HEK293 (cell line): ENCODE data around the gene WDR4.

Experiments used
- CTCF ChIA-PET: fragments of 350-600 bp; formaldehyde crosslinking; extraction: SDS; loops from one replicate; lab custom pipeline; 2021; ENCODE audit warnings: antibody characterized with exemption; lab: Yijun Ruan, JAX
- POLR2A ChIA-PET: fragments of 300-600 bp; formaldehyde crosslinking; extraction: SDS; loops from one replicate; lab custom pipeline; 2020; ENCODE audit warnings: antibody characterized with exemption, inconsistent platforms; lab: Yijun Ruan, JAX
- H3K27ac ChIP-seq: fragments of 200-500 bp; sonication (Bioruptor generic); 2 replicates; pipeline ENCODE4 v1.5.1; 2014; ENCODE audit warnings: low read depth, low read length, control low read depth, inconsistent platforms; ENCODE audit errors: extremely low read depth
- H3K36me3 ChIP-seq, 2 experiments: fragments of 200-500 bp in 1 of 2; sonication (Bioruptor generic) in 1 of 2; 1 replicate in 1 of 2; 2 replicates in 1 of 2; pipeline ENCODE4 v1.5.1; 2014 to 2017; ENCODE audit warnings: inconsistent platforms in 2 of 2, low read length in 2 of 2; ENCODE audit not compliant: control insufficient read depth in 2 of 2, insufficient read depth in 1 of 2
- H3K4me1 ChIP-seq: fragments of 200-500 bp; sonication (Bioruptor generic); 2 replicates; pipeline ENCODE4 v1.5.1; 2014; ENCODE audit warnings: mild to moderate bottlenecking, low read length, inconsistent platforms; ENCODE audit not compliant: control insufficient read depth, insufficient read depth
- H3K4me3 ChIP-seq: 2 replicates; pipeline ENCODE4 v1.5.1; 2011; ENCODE audit warnings: low read depth, mild to moderate bottlenecking, control low read depth, low read length, moderate library complexity
- H3K9me3 ChIP-seq: fragments of 200-500 bp; sonication (Bioruptor generic); 2 replicates; pipeline ENCODE4 v1.5.1; 2014; ENCODE audit warnings: low read depth, low read length, inconsistent platforms; ENCODE audit not compliant: control insufficient read depth, insufficient read depth
- PRDM10 ChIP-seq: fragments of 450-650 bp; formaldehyde crosslinking; IDR thresholded peaks from 2 replicates; pipeline ENCODE4 v1.5.1; 2016; ENCODE audit warnings: missing biosample characterization, missing genetic modification characterization
- PRDM2 ChIP-seq: fragments of 450-650 bp; formaldehyde crosslinking; IDR thresholded peaks from 2 replicates; pipeline ENCODE4 v1.5.1; 2016; ENCODE audit warnings: missing biosample characterization, missing genetic modification characterization, borderline replicate concordance
- ZBTB11 ChIP-seq: fragments of 450-650 bp; formaldehyde crosslinking; conservative IDR thresholded peaks from 2 replicates; pipeline ENCODE4 v1.5.1; 2016; ENCODE audit warnings: low read depth, missing biosample characterization, missing genetic modification characterization
- ZIC2 ChIP-seq: fragments of 450-650 bp; formaldehyde crosslinking; IDR thresholded peaks from 2 replicates; pipeline ENCODE4 v1.5.1; 2016; ENCODE audit warnings: missing biosample characterization, missing genetic modification characterization
- ZNF341 ChIP-seq: fragments of 450-650 bp; formaldehyde crosslinking; IDR thresholded peaks from 2 replicates; pipeline ENCODE4; 2016; ENCODE audit warnings: low read depth, missing biosample characterization, missing genetic modification characterization
- ZNF561 ChIP-seq: fragments of 450-650 bp; IDR thresholded peaks from 2 replicates; pipeline ENCODE4 v1.5.1; 2018; ENCODE audit warnings: missing biosample characterization, missing genetic modification characterization, borderline replicate concordance
- ZNF677 ChIP-seq: fragments of 450-650 bp; IDR thresholded peaks from 2 replicates; pipeline ENCODE4 v1.5.0; 2018; ENCODE audit warnings: missing biosample characterization, mild to moderate bottlenecking, missing genetic modification characterization, moderate library complexity

Gene WDR4

GRCh38 chr21:42900446-42900845 is 21.1 kb upstream of the WDR4 start:
- peaks cover 74 to 76% of the 10 kb centered on the region in 2 experiments for H3K36me3 ChIP-seq
- H3K4me3 ChIP-seq, result no peak overlapping the region

More at GRCh38 chr21:42900446-42900845, 21.1 kb upstream of the WDR4 start:
- no peak for TF ChIP-seq ZIC2 (tag by site-specific recombination)
- no peak for TF ChIP-seq ZNF341
- no peak for TF ChIP-seq ZNF677 (tag by site-specific recombination)
- TF ChIP-seq PRDM10, result 0 out of 2 replicates have a peak, but pooled peaks have one; percentile 13
- no peak for TF ChIP-seq ZBTB11 (tag by site-specific recombination)
- no peak for TF ChIP-seq PRDM2 (tag by site-specific recombination)
- TF ChIP-seq ZNF561 (tag by site-specific recombination), result no peak
- Histone ChIP-seq H3K9me3 (no peaks in the 10 kb centered on the region), H3K27ac (no peak overlapping the region), H3K4me1 (no peaks in the 10 kb centered on the region)
- ChIA-PET CTCF (interaction anchor here (0.6 to 0.8 kb wide), 3 partner anchors 23 to 540 kb away, joined by 3 to 5 read pairs (median 4); no protein-coding TSS in a partner anchor), POLR2A (no interaction called here)
